Naive thymus-derived CD4-positive, alpha-beta T cell (primary cell): ENCODE data around the gene SDF2. TPM values are rescaled to one million over a fixed set of nuclear protein-coding genes. Genes with fewer than 3 reads are reported as not detected.
"Not testable (repeated sequence)": the region's sequence is repeated elsewhere in the genome, so short reads cannot be mapped to it uniquely, and the experiment has no call there.

Experiments
- ATAC-seq: fragments of 150-1000 bp; cut with Tn5 transposase; 2 replicates; pipeline ENCODE4 v1.10.0; 2021; ENCODE audit warnings: mild to moderate bottlenecking, moderate library complexity
- CTCF ChIA-PET: fragments of 350-600 bp; sonication (Branson Sonifier 250); formaldehyde crosslinking; loops from one replicate; lab custom pipeline; 2021; ENCODE audit warnings: antibody characterized with exemption; lab: Charles Lee
- POLR2A ChIA-PET: fragments of 350-600 bp; sonication (Branson Sonifier 250); formaldehyde crosslinking; loops from one replicate; lab custom pipeline; 2021; ENCODE audit warnings: antibody characterized with exemption, inconsistent platforms; lab: Charles Lee
- DNase-seq, 9 donors: peaks; one replicate each; pipeline versions ENCODE4 v3.0.0 to v3.0.0-alpha.2; 2020 to 2022; ENCODE audit warnings: mixed read lengths in 1 of 9
- H3K27ac ChIP-seq: one replicate; pipeline ENCODE4 v1.7.0; 2013; ENCODE audit warnings: mild to moderate bottlenecking, low read depth, low read length, moderate library complexity
- H3K27me3 ChIP-seq, 2 donors: one replicate each; pipeline ENCODE4 v1.7.0; 2013; ENCODE audit warnings: low read length in 2 of 2, mild to moderate bottlenecking in 2 of 2, moderate library complexity in 2 of 2; ENCODE audit not compliant: control insufficient read depth in 2 of 2, insufficient read depth in 2 of 2
- H3K36me3 ChIP-seq, 3 experiments: 1 replicate in 2 of 3; 2 replicates in 1 of 3; pipeline ENCODE4 v1.7.0; 2013; ENCODE audit warnings: low read length in 3 of 3, mild to moderate bottlenecking in 3 of 3, moderate library complexity in 1 of 3; ENCODE audit not compliant: insufficient read depth in 3 of 3, control insufficient read depth in 2 of 3
- H3K4me1 ChIP-seq, 2 donors: one replicate each; pipeline ENCODE4 v1.7.0; 2013; ENCODE audit warnings: low read length in 2 of 2, mild to moderate bottlenecking in 2 of 2, moderate library complexity in 1 of 2; ENCODE audit not compliant: control insufficient read depth in 2 of 2, insufficient read depth in 2 of 2
- H3K4me3 ChIP-seq: 2 replicates; pipeline ENCODE4 v1.7.0; 2013; ENCODE audit warnings: mild to moderate bottlenecking, low read length
- H3K9me3 ChIP-seq, 3 experiments: 1 replicate in 2 of 3; 2 replicates in 1 of 3; pipeline ENCODE4 v1.7.0; 2013; ENCODE audit warnings: low read length in 3 of 3; ENCODE audit not compliant: control insufficient read depth in 2 of 3
- H3K27ac Mint-ChIP-seq, 9 donors: one replicate each; pipeline ENCODE4 v1.8.0; 2020 to 2022; ENCODE audit warnings: mixed read lengths in 9 of 9, mild to moderate bottlenecking in 8 of 9, moderate library complexity in 5 of 9, inconsistent platforms in 2 of 9
- H3K27me3 Mint-ChIP-seq, 5 donors: one replicate each; pipeline ENCODE4 v1.8.0; 2021 to 2022; ENCODE audit warnings: mixed read lengths in 5 of 5, mild to moderate bottlenecking in 1 of 5
- H3K36me3 Mint-ChIP-seq, 5 donors: one replicate each; pipeline ENCODE4 v1.8.0; 2020 to 2022; ENCODE audit warnings: mixed read lengths in 5 of 5, mild to moderate bottlenecking in 3 of 5, inconsistent platforms in 1 of 5
- H3K4me1 Mint-ChIP-seq, 7 donors: one replicate each; pipeline ENCODE4 v1.8.0; 2020 to 2022; ENCODE audit warnings: mixed read lengths in 7 of 7, mild to moderate bottlenecking in 3 of 7, inconsistent platforms in 1 of 7
- H3K4me3 Mint-ChIP-seq, 10 donors: one replicate each; pipeline ENCODE4 v1.8.0; 2020 to 2022; ENCODE audit warnings: mild to moderate bottlenecking in 10 of 10, mixed read lengths in 10 of 10, moderate library complexity in 6 of 10, inconsistent platforms in 2 of 10
- H3K9me3 Mint-ChIP-seq, 11 donors: one replicate each; pipeline ENCODE4 v1.8.0; 2020 to 2022; ENCODE audit warnings: mixed read lengths in 11 of 11, mild to moderate bottlenecking in 4 of 11, inconsistent platforms in 1 of 11, moderate library complexity in 1 of 11
- intact Hi-C, 2 donors: fragments of 100-400 bp; cut with micrococcal nuclease; formaldehyde crosslinking; loops; one replicate each; pipeline ENCODE4 v1.15.1; 2023
- polyA plus RNA-seq, 2 donors: library from polyadenylated mRNA; unstranded; fragments of 300-500 nt; fragmentation: Illumina TruSeq; gene quantifications; one replicate each; pipeline ENCODE4 v1.2.3, GENCODE V29; 2021
- total RNA-seq, 6 experiments: library from RNA in 5 of 6; stranded (reverse) in 5 of 6; gene quantifications; 1 replicate in 5 of 6; 2 replicates in 1 of 6; pipeline ENCODE4 v1.2.3 and lab custom pipeline; 2021 to 2026

Gene SDF2
- total and polyA plus RNA-seq, 7 experiments from 2014 or later, result 28.6 to 85.2 (median 47.3) TPM

GRCh38 chr17:28659497-28659881, 2.2 kb downstream of the SDF2 start:
- POLR2A ChIA-PET, result interaction anchor here (5.5 kb wide), 1 partner anchor 15 kb away, joined by 81 read pairs; the partner anchor contains the start of gene BLTP2

GRCh38 chr17:28658766-28659496, 2.8 kb downstream of the SDF2 start:
- POLR2A ChIA-PET, H3K27me3 ChIP-seq, ATAC-seq, H3K27ac ChIP-seq, H3K27ac Mint-ChIP-seq, H3K9me3 Mint-ChIP-seq, DNase-seq, intact Hi-C loops, H3K27me3 Mint-ChIP-seq, CTCF ChIA-PET, H3K4me3 ChIP-seq, H3K9me3 ChIP-seq: not testable (repeated sequence)
- Mint-ChIP-seq H3K4me3 (peak overlapping the region in 1 of 10 donors; percentile 34), H3K36me3 (peaks cover 0 to 24% (median 8%) of the 10 kb centered on the region in 5 donors), H3K4me1 (peaks cover 28 to 58% (median 54%) of the 10 kb centered on the region in 7 donors)
- H3K4me1 ChIP-seq, result peaks cover 18 to 27% of the 10 kb centered on the region in 2 donors
- peaks cover 0 to 23% (median 0%) of the 10 kb centered on the region in 3 experiments for H3K36me3 ChIP-seq

More at GRCh38 chr17:28659497-28659881, 2.2 kb downstream of the SDF2 start:
- ATAC-seq, H3K27me3 ChIP-seq, CTCF ChIA-PET, DNase-seq, H3K27ac ChIP-seq, H3K9me3 Mint-ChIP-seq, H3K9me3 ChIP-seq, intact Hi-C loops, H3K27me3 Mint-ChIP-seq, H3K4me3 ChIP-seq: not testable (repeated sequence)
- peaks cover 33 to 64% (median 59%) of the 10 kb centered on the region in 7 donors for H3K4me1 Mint-ChIP-seq
- H3K36me3 Mint-ChIP-seq, result peaks cover 0 to 27% (median 8%) of the 10 kb centered on the region in 5 donors
- peak overlapping the region in 6 of 10 donors; percentile 38 to 100 (median 76) for H3K4me3 Mint-ChIP-seq
- peaks cover 0 to 20% (median 0%) of the 10 kb centered on the region in 3 experiments for H3K36me3 ChIP-seq
- peaks cover 24 to 32% of the 10 kb centered on the region in 2 donors for H3K4me1 ChIP-seq
- H3K27ac Mint-ChIP-seq, result peak overlapping the region in 1 of 9 donors; percentile 48

DNA sequence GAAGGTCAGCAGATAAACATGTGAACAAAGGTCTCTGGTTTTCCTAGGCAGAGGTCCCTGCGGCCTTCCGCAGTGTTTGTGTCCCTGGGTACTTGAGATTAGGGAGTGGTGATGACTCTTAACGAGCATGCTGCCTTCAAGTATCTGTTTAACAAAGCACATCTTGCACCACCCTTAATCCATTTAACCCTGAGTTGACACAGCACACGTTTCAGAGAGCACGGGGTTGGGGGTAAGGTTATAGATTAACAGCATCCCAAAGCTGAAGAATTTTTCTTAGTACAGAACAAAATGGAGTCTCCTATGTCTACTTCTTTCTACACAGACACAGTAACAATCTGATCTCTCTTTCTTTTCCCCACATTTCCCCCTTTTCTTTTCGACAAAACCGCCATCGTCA, 3.4 kb downstream of the SDF2 start:
- peaks cover 12 to 21% of the 10 kb centered on the region in 2 donors for H3K4me1 ChIP-seq
- not testable (repeated sequence) for ATAC-seq

DNA sequence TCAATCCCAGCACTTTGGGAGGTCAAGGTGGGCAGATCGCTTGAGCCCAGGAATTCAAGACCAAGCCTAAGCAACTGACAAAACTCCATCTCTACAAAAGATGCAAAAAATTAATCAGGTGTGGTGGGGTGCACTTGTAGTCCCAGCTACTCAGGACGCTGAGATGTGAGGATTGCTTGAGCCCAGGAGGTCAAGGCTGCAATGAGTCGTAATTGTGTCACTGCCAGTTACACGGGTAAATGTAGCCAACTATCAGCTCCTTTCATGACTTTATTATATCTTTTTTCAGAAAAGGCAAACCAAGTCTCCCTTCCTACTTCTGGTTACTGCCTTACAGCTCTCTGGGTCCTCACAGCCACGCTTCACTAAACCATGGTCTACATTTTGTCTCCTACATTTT, 4.0 kb downstream of the SDF2 start:
- peaks cover 16 to 53% (median 46%) of the 10 kb centered on the region in 7 donors for H3K4me1 Mint-ChIP-seq

More for the DNA sequence above, 3.4 kb downstream of the SDF2 start:
- intact Hi-C loops, H3K9me3 ChIP-seq, H3K27me3 ChIP-seq, H3K27me3 Mint-ChIP-seq, H3K4me3 ChIP-seq, H3K9me3 Mint-ChIP-seq, DNase-seq, CTCF ChIA-PET, H3K27ac ChIP-seq: not testable (repeated sequence)
- POLR2A ChIA-PET, result interaction anchor here (1.0 kb wide), 1 partner anchor 14 kb away, joined by 3 read pairs; no protein-coding TSS in a partner anchor
- H3K4me3 Mint-ChIP-seq, result peak overlapping the region in 1 of 10 donors; percentile 34
- peaks cover 0 to 26% (median 0%) of the 10 kb centered on the region in 3 experiments for H3K36me3 ChIP-seq
- H3K36me3 Mint-ChIP-seq, result peaks cover 0 to 22% (median 8%) of the 10 kb centered on the region in 5 donors
- H3K27ac Mint-ChIP-seq, result peak overlapping the region in 2 of 9 donors; percentile 5 to 48
- peaks cover 22 to 53% (median 48%) of the 10 kb centered on the region in 7 donors for H3K4me1 Mint-ChIP-seq

DNA sequence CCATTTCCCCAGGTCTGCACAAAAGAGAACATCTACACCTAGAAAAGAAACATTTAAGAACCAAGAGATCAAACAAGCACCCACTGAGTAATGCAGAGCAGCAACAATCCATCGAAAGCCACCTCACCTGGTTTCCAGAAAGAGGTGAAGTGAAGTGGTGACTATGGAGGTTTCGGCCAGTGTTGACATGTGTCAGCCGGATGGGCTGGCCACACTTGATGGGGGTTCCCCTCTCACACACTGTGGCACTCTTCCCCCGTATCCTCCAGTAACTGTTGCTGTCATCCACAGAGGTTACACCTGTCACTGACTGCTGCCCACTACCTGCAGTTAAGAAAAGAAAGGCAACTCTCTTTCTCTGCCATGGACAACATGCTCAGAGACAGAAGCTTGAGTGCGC, 6.5 kb downstream of the SDF2 start:
- no peak overlapping the region for H3K27ac ChIP-seq

More for the DNA sequence above, 4.0 kb downstream of the SDF2 start:
- DNase-seq (no peak), ATAC-seq (no peak)
- no peak overlapping the region for H3K4me3 Mint-ChIP-seq
- intact Hi-C loops, result no loop called here
- Histone ChIP-seq H3K27ac (no peak overlapping the region), H3K27me3 (no peaks in the 10 kb centered on the region), H3K9me3 (no peaks in the 10 kb centered on the region), H3K4me3 (no peak overlapping the region), H3K36me3 (peaks cover 0 to 31% (median 4%) of the 10 kb centered on the region in 3 experiments), H3K4me1 (peaks cover 6 to 15% of the 10 kb centered on the region in 2 donors)
- ChIA-PET CTCF (no interaction called here), POLR2A (interaction anchor here (1.0 kb wide), 1 partner anchor 14 kb away, joined by 3 read pairs; no protein-coding TSS in a partner anchor)
- no peaks in the 10 kb centered on the region for H3K9me3 Mint-ChIP-seq
- no peaks in the 10 kb centered on the region for H3K27me3 Mint-ChIP-seq
- peaks cover 0 to 25% (median 8%) of the 10 kb centered on the region in 5 donors for H3K36me3 Mint-ChIP-seq
- peak overlapping the region in 1 of 9 donors; percentile 5 for H3K27ac Mint-ChIP-seq

GRCh38 chr17:28648698-28649097, 13.0 kb downstream of the SDF2 start:
- intact Hi-C loops, result loop anchor here (5.0 to 10.0 kb wide), 8 partner anchors 71 to 919 kb away; partner anchors contain the start of genes DHRS13 (in 2 of the 2), ABHD15 (in 1 of the 2), ALDOC (in 1 of the 2) and ERAL1 (in 1 of the 2)
- ChIA-PET POLR2A (interaction anchor here (1.0 to 3.5 kb wide), 2 partner anchors 13 to 63 kb away, joined by 4 to 19 read pairs; partner anchors contain the start of genes PROCA1, SDF2 and SUPT6H), CTCF (interaction anchor here (4.1 kb wide), 1 partner anchor 13 kb away, joined by 15 read pairs; the partner anchor contains the start of genes SDF2 and SUPT6H)
- peak overlapping the region in 3 of 9 donors; percentile 25 to 69 (median 55) for H3K27ac Mint-ChIP-seq
- H3K4me1 ChIP-seq, result peaks cover 15 to 21% of the 10 kb centered on the region in 2 donors
- ATAC-seq (no peak), DNase-seq (no peak)
- peaks cover 20 to 44% (median 31%) of the 10 kb centered on the region in 7 donors for H3K4me1 Mint-ChIP-seq
- peaks cover 0 to 20% (median 10%) of the 10 kb centered on the region in 5 donors for H3K36me3 Mint-ChIP-seq
- H3K4me3 ChIP-seq, result no peak overlapping the region
- no peaks in the 10 kb centered on the region for H3K9me3 ChIP-seq
- no peak overlapping the region for H3K4me3 Mint-ChIP-seq
- no peaks in the 10 kb centered on the region for H3K27me3 ChIP-seq
- no peaks in the 10 kb centered on the region for H3K27me3 Mint-ChIP-seq
- H3K9me3 Mint-ChIP-seq, result no peaks in the 10 kb centered on the region
- H3K36me3 ChIP-seq, result peaks cover 5 to 40% (median 6%) of the 10 kb centered on the region in 3 experiments
- H3K27ac ChIP-seq, result no peak overlapping the region

More for the DNA sequence above, 6.5 kb downstream of the SDF2 start:
- ChIA-PET CTCF (no interaction called here), POLR2A (interaction anchor here (0.6 to 1.1 kb wide), 2 partner anchors 10 to 335 kb away, joined by 3 to 4 read pairs; partner anchors contain the start of gene BLTP2)
- no peak overlapping the region for H3K4me3 Mint-ChIP-seq
- Histone ChIP-seq H3K36me3 (peaks cover 0 to 42% (median 5%) of the 10 kb centered on the region in 3 experiments), H3K4me3 (no peak overlapping the region), H3K27me3 (no peaks in the 10 kb centered on the region), H3K9me3 (no peaks in the 10 kb centered on the region), H3K4me1 (peaks cover 0 to under 1% of the 10 kb centered on the region in 2 donors)
- no peaks in the 10 kb centered on the region for H3K9me3 Mint-ChIP-seq
- peaks cover 6 to 33% (median 22%) of the 10 kb centered on the region in 7 donors for H3K4me1 Mint-ChIP-seq
- H3K36me3 Mint-ChIP-seq, result peaks cover 0 to 27% (median 4%) of the 10 kb centered on the region in 5 donors
- intact Hi-C loops, result no loop called here
- DNase-seq (no peak), ATAC-seq (no peak)
- peak overlapping the region in 1 of 9 donors; percentile 89 for H3K27ac Mint-ChIP-seq
- H3K27me3 Mint-ChIP-seq, result no peaks in the 10 kb centered on the region
